CD14-positive monocyte (primary cell): ENCODE measurements around the gene OTUD7B. TPM values are rescaled to one million over a fixed set of nuclear protein-coding genes. Genes with fewer than 3 reads are reported as not detected.
"Not testable (repeated sequence)": the region's sequence is repeated elsewhere in the genome, so short reads cannot be mapped to it uniquely, and the experiment has no call there.

ENCODE experiments used
- DNase-seq, 3 donors: peaks; one replicate each; pipeline ENCODE4 v3.0.0-alpha.2; 2011 to 2022
- H2AFZ ChIP-seq: 2 replicates; pipeline ENCODE4 v1.6.0; 2012; ENCODE audit warnings: mild to moderate bottlenecking, low read depth, low read length, inconsistent platforms; ENCODE audit not compliant: insufficient read depth, poor library complexity, severe bottlenecking
- H3K27ac ChIP-seq, 2 donors: 1 replicate in 1 of 2; 2 replicates in 1 of 2; pipeline ENCODE4 v1.5.1; 2012 to 2013; ENCODE audit warnings: low read length in 2 of 2, control low read depth in 1 of 2, inconsistent platforms in 1 of 2, low read depth in 1 of 2, mild to moderate bottlenecking in 1 of 2
- H3K27me3 ChIP-seq, 2 donors: one replicate each; pipeline versions ENCODE4 v1.6.0 to v1.6.1; 2011 to 2013; ENCODE audit warnings: low read length in 2 of 2; ENCODE audit not compliant: control insufficient read depth in 2 of 2, insufficient read depth in 2 of 2
- H3K36me3 ChIP-seq, 2 donors: replicated peaks in 1 of 2; 1 replicate in 1 of 2; 2 replicates in 1 of 2; pipeline versions ENCODE4 v1.5.1 to v1.6.1; 2012 to 2013; ENCODE audit warnings: low read length in 2 of 2, control low read depth in 1 of 2, inconsistent platforms in 1 of 2, mild to moderate bottlenecking in 1 of 2; ENCODE audit not compliant: insufficient read depth in 2 of 2, control insufficient read depth in 1 of 2
- H3K4me1 ChIP-seq, 2 donors: 1 replicate in 1 of 2; 2 replicates in 1 of 2; pipeline versions ENCODE4 v1.5.1 to v1.6.1; 2012 to 2013; ENCODE audit warnings: low read length in 2 of 2, control low read depth in 1 of 2, inconsistent platforms in 1 of 2, mild to moderate bottlenecking in 1 of 2, moderate library complexity in 1 of 2; ENCODE audit not compliant: insufficient read depth in 2 of 2, control insufficient read depth in 1 of 2
- H3K4me2 ChIP-seq: replicated peaks from 2 replicates; pipeline ENCODE3; 2012; ENCODE audit warnings: low read length, moderate library complexity, mild to moderate bottlenecking; ENCODE audit not compliant: poor library complexity, severe bottlenecking; ENCODE audit errors: extremely low read depth
- H3K4me3 ChIP-seq, 3 experiments: fragments of 200-600 bp in 1 of 3; sonication (generic) in 1 of 3; replicated peaks in 1 of 3; 1 replicate in 2 of 3; 2 replicates in 1 of 3; pipeline ENCODE4 v1.5.1; 2011 to 2013; ENCODE audit warnings: low read length in 3 of 3, mild to moderate bottlenecking in 3 of 3, control low read depth in 2 of 3, low read depth in 2 of 3, inconsistent platforms in 1 of 3, moderate library complexity in 1 of 3
- H3K79me2 ChIP-seq: 2 replicates; pipeline ENCODE4 v1.6.0; 2012; ENCODE audit warnings: mild to moderate bottlenecking, control low read depth, inconsistent platforms, low read length, moderate library complexity; ENCODE audit not compliant: insufficient read depth
- H3K9ac ChIP-seq: 2 replicates; pipeline ENCODE4 v1.6.0; 2017; ENCODE audit warnings: low read length, mild to moderate bottlenecking; ENCODE audit not compliant: insufficient read depth, poor library complexity, severe bottlenecking
- H3K9me3 ChIP-seq, 2 donors: replicated peaks in 1 of 2; 1 replicate in 1 of 2; 2 replicates in 1 of 2; pipeline versions ENCODE4 v1.5.1 to v1.6.1; 2012 to 2013; ENCODE audit warnings: low read length in 2 of 2, control low read depth in 1 of 2; ENCODE audit not compliant: control insufficient read depth in 1 of 2, insufficient read depth in 1 of 2
- H4K20me1 ChIP-seq: 2 replicates; pipeline ENCODE4 v1.6.0; 2012; ENCODE audit warnings: mild to moderate bottlenecking, low read length, control low read depth, moderate library complexity; ENCODE audit not compliant: insufficient read depth
- H3K27ac Mint-ChIP-seq, 7 donors: one replicate each; pipeline ENCODE4 v1.8.0; 2020; ENCODE audit warnings: mild to moderate bottlenecking in 7 of 7, mixed read lengths in 7 of 7, moderate library complexity in 6 of 7, inconsistent platforms in 2 of 7
- H3K27me3 Mint-ChIP-seq, 3 donors: one replicate each; pipeline ENCODE4 v1.8.0; 2021 to 2022; ENCODE audit warnings: low read depth in 3 of 3, mild to moderate bottlenecking in 3 of 3, mixed read lengths in 3 of 3, moderate library complexity in 3 of 3, inconsistent platforms in 1 of 3
- H3K36me3 Mint-ChIP-seq, 2 donors: one replicate each; pipeline ENCODE4 v1.8.0; 2020; ENCODE audit warnings: mixed read lengths in 2 of 2, inconsistent platforms in 1 of 2, mild to moderate bottlenecking in 1 of 2
- H3K4me1 Mint-ChIP-seq: one replicate; pipeline ENCODE4 v1.8.0; 2020; ENCODE audit warnings: mild to moderate bottlenecking, mixed read lengths
- H3K4me3 Mint-ChIP-seq, 2 donors: one replicate each; pipeline ENCODE4 v1.8.0; 2020; ENCODE audit warnings: mild to moderate bottlenecking in 2 of 2, mixed read lengths in 2 of 2, moderate library complexity in 1 of 2
- H3K9me3 Mint-ChIP-seq, 7 donors: one replicate each; pipeline ENCODE4 v1.8.0; 2020 to 2022; ENCODE audit warnings: mixed read lengths in 7 of 7, mild to moderate bottlenecking in 6 of 7, moderate library complexity in 6 of 7, inconsistent platforms in 2 of 7
- WGBS: methylation state at CpG from one replicate; pipeline ENCODE4 v1.1.5; 2013; ENCODE audit warnings: missing lambda C conversion rate; ENCODE audit not compliant: insufficient coverage; 5-methylcytosine and 5-hydroxymethylcytosine counted together
- intact Hi-C, 2 donors: fragments of 100-400 bp; cut with micrococcal nuclease; formaldehyde crosslinking; loops; one replicate each; pipeline versions ENCODE4 v1.15.0 to v1.15.1; 2023
- polyA plus RNA-seq, 3 donors: library from polyadenylated mRNA; depleted of rRNA in 1 of 3; unstranded in 2 of 3; stranded (reverse) in 1 of 3; fragments of 300-500 nt in 2 of 3; fragments of >200 nt in 1 of 3; fragmentation: Illumina TruSeq in 2 of 3; gene quantifications; 1 replicate in 2 of 3; 2 replicates in 1 of 3; pipeline ENCODE4 v1.2.3, GENCODE V29; 2012 to 2021
- TF ChIP-seq, protein P1 (sequence below): fragments of 200-600 bp; IDR thresholded peaks from one replicate; pipeline ENCODE4 v1.8.0; 2022; ENCODE audit warnings: antibody characterized with exemption, mild to moderate bottlenecking

OTUD7B gene
- polyA plus RNA-seq, 3 donors, result 0.03 TPM; not detected in 2

DNA sequence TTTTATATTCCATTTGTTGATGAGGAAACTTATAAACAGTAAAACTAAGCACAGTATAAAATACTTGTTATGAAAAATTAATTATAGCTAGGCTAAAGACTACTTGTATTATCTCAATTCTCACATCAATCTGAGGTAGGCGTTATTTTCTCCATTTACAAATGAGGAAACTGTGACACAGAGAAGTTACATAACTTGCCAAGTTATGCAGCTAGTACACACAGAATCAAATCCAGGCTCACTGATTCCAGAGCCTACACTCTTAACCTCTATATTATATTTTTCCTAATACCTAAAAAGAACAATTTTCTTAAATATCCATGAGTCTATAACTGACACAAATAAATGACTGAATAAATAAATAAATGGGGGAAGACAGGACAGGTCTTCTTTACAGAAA is 45.9 kb upstream of the OTUD7B start:
- DNase-seq, result peak; percentile 25 to 58 (median 55)
- Mint-ChIP-seq H3K4me3 (no peak overlapping the region), H3K36me3 (no peaks in the 10 kb centered on the region), H3K27ac (no peak overlapping the region), H3K27me3 (peaks cover 3 to 8% (median 7%) of the 10 kb centered on the region in 3 donors), H3K9me3 (no peaks in the 10 kb centered on the region), H3K4me1 (peaks cover 46% of the 10 kb centered on the region)
- H3K9ac ChIP-seq, result no peak overlapping the region
- no peaks in the 10 kb centered on the region for H3K27me3 ChIP-seq
- no peak overlapping the region for H3K4me3 ChIP-seq
- peak overlapping the region; percentile 0 for H3K4me2 ChIP-seq
- H3K27ac ChIP-seq, result no peak overlapping the region
- WGBS, result no CpG with 5 or more reads among the region's 1 CpG
- no peak overlapping the region for H2AFZ ChIP-seq
- intact Hi-C loops, result loop anchor here in 1 of 2 donors (10.0 kb wide), 1 partner anchor 162 kb away; the partner anchor contains the start of gene BOLA1
- H3K4me1 ChIP-seq, result peaks cover 36 to 41% of the 10 kb centered on the region in 2 donors
- TF ChIP-seq, protein P1, sequence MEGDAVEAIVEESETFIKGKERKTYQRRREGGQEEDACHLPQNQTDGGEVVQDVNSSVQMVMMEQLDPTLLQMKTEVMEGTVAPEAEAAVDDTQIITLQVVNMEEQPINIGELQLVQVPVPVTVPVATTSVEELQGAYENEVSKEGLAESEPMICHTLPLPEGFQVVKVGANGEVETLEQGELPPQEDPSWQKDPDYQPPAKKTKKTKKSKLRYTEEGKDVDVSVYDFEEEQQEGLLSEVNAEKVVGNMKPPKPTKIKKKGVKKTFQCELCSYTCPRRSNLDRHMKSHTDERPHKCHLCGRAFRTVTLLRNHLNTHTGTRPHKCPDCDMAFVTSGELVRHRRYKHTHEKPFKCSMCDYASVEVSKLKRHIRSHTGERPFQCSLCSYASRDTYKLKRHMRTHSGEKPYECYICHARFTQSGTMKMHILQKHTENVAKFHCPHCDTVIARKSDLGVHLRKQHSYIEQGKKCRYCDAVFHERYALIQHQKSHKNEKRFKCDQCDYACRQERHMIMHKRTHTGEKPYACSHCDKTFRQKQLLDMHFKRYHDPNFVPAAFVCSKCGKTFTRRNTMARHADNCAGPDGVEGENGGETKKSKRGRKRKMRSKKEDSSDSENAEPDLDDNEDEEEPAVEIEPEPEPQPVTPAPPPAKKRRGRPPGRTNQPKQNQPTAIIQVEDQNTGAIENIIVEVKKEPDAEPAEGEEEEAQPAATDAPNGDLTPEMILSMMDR, result no peak
- H3K36me3 ChIP-seq, result no peaks in the 10 kb centered on the region
- no peaks in the 10 kb centered on the region for H3K79me2 ChIP-seq
- no peaks in the 10 kb centered on the region for H4K20me1 ChIP-seq
- H3K9me3 ChIP-seq, result no peaks in the 10 kb centered on the region

GRCh38 chr1:150055507-150055906 is 45.0 kb upstream of the OTUD7B start:
- 100% methylated on average over 2 of the region's 4 CpGs for WGBS
- not testable (repeated sequence) for H3K9me3 Mint-ChIP-seq
- intact Hi-C loops, result loop anchor here in 1 of 2 donors (10.0 kb wide), 1 partner anchor 161 kb away; the partner anchor contains the start of gene BOLA1

More at GRCh38 chr1:150055507-150055906, 45.0 kb upstream of the OTUD7B start:
- not testable (repeated sequence) for H3K36me3 Mint-ChIP-seq, H3K9ac ChIP-seq, H2AFZ ChIP-seq, H4K20me1 ChIP-seq, H3K27ac Mint-ChIP-seq, H3K4me3 ChIP-seq, H3K27me3 ChIP-seq, H3K27me3 Mint-ChIP-seq, DNase-seq, H3K9me3 ChIP-seq, H3K79me2 ChIP-seq, H3K4me3 Mint-ChIP-seq, H3K27ac ChIP-seq, H3K36me3 ChIP-seq, H3K4me2 ChIP-seq
- peaks cover 41 to 48% of the 10 kb centered on the region in 2 donors for H3K4me1 ChIP-seq
- H3K4me1 Mint-ChIP-seq, result peaks cover 50% of the 10 kb centered on the region
